OCI-LY3 (cell line): ENCODE data around the gene FLCN.

ENCODE experiments used
- H2AFZ ChIP-seq: fragments of 200-600, 300-600 bp; shearing (Covaris generic); 2 replicates; pipeline ENCODE4 v1.6.0; 2014; ENCODE audit warnings: antibody characterized with exemption, low read depth, low read length
- H3K27ac ChIP-seq: fragments of 200-600, 300-600 bp; sonication (generic); 2 replicates; pipeline ENCODE4 v1.5.1; 2014; ENCODE audit warnings: mild to moderate bottlenecking, low read length, moderate library complexity, mixed read lengths
- H3K27me3 ChIP-seq: fragments of 200-600, 300-600 bp; sonication (generic); 2 replicates; pipeline ENCODE4 v1.6.1; 2014; ENCODE audit warnings: low read depth, low read length, mixed read lengths
- H3K36me3 ChIP-seq: fragments of 200-600, 300-600 bp; sonication (generic); replicated peaks from 2 replicates; pipeline ENCODE3; 2014; ENCODE audit warnings: low read depth, low read length, mixed read lengths
- H3K4me1 ChIP-seq: fragments of 300-600, 200-600 bp; sonication (generic); 2 replicates; pipeline ENCODE4 v1.6.1; 2014; ENCODE audit warnings: low read length, mixed read lengths
- H3K4me2 ChIP-seq: fragments of 200-600, 300-600 bp; sonication (generic); 2 replicates; pipeline ENCODE4 v1.6.1; 2014; ENCODE audit warnings: low read length, mixed read lengths
- H3K4me3 ChIP-seq: fragments of 300-600, 200-600 bp; sonication (generic); 2 replicates; pipeline ENCODE4 v1.5.1; 2014; ENCODE audit warnings: antibody characterized with exemption, mild to moderate bottlenecking, low read length, moderate library complexity
- H3K79me2 ChIP-seq: fragments of 300-600, 200-600 bp; shearing (Covaris generic); 2 replicates; pipeline ENCODE4 v1.6.1; 2014; ENCODE audit warnings: mild to moderate bottlenecking, low read length, mixed read lengths
- H3K9ac ChIP-seq: fragments of 300-600, 200-600 bp; shearing (Covaris generic); 2 replicates; pipeline ENCODE4 v1.6.0; 2014; ENCODE audit warnings: mild to moderate bottlenecking, low read length, moderate library complexity
- H3K9me3 ChIP-seq: fragments of 200-600, 300-600 bp; shearing (Covaris generic); 2 replicates; pipeline ENCODE4 v1.6.1; 2014; ENCODE audit warnings: low read length, mixed read lengths; ENCODE audit not compliant: insufficient read depth
- H4K20me1 ChIP-seq: fragments of 200-600, 300-600 bp; sonication (generic); 2 replicates; pipeline ENCODE4 v1.6.1; 2016; ENCODE audit warnings: low read length, mixed read lengths; ENCODE audit not compliant: insufficient read depth
- EZH2phosphoT487 ChIP-seq: fragments of 200-600 bp; shearing (Covaris generic); IDR thresholded peaks from 2 replicates; pipeline ENCODE4 v1.6.1; 2018; ENCODE audit warnings: antibody characterized with exemption, mixed run types, low read depth
- TF ChIP-seq, protein P1 (sequence below): fragments of 200-600, 300-600 bp; sonication (generic); IDR thresholded peaks from 2 replicates; pipeline ENCODE4 v1.5.1; 2014; ENCODE audit warnings: antibody characterized with exemption, low read length, low read depth

FLCN gene

DNA sequence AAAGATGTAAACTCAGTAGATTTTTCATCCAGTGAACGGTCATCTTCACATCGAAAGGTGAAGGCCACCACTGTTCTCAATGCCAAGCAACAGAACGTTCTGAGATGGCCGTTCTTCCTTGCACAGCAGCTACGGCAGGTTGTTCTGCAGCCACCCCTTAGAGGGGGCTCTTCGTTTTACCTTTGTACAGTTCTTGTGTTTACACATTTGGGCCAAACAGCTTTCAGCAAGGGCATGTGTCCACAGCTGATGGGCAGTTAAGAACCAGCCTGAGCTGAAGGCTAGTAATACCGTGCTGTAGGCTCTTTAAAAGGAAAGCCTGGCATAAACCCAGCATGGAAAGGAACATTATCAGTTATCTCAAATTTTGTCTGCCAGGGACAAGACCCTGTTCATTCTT lies 46.8 kb downstream of the FLCN start:
- no peak overlapping the region for H3K4me3 ChIP-seq
- H4K20me1 ChIP-seq, result no peaks in the 10 kb centered on the region
- H2AFZ ChIP-seq, result no peak overlapping the region
- no peaks in the 10 kb centered on the region for H3K9me3 ChIP-seq
- H3K4me2 ChIP-seq, result no peak overlapping the region
- no peak overlapping the region for H3K27ac ChIP-seq
- H3K4me1 ChIP-seq, result peaks cover 4% of the 10 kb centered on the region; the same call in 1 of the 2 replicates
- no peak for TF ChIP-seq EZH2phosphoT487
- TF ChIP-seq, protein P1, sequence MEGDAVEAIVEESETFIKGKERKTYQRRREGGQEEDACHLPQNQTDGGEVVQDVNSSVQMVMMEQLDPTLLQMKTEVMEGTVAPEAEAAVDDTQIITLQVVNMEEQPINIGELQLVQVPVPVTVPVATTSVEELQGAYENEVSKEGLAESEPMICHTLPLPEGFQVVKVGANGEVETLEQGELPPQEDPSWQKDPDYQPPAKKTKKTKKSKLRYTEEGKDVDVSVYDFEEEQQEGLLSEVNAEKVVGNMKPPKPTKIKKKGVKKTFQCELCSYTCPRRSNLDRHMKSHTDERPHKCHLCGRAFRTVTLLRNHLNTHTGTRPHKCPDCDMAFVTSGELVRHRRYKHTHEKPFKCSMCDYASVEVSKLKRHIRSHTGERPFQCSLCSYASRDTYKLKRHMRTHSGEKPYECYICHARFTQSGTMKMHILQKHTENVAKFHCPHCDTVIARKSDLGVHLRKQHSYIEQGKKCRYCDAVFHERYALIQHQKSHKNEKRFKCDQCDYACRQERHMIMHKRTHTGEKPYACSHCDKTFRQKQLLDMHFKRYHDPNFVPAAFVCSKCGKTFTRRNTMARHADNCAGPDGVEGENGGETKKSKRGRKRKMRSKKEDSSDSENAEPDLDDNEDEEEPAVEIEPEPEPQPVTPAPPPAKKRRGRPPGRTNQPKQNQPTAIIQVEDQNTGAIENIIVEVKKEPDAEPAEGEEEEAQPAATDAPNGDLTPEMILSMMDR, result no peak
- no peaks in the 10 kb centered on the region for H3K27me3 ChIP-seq
- H3K9ac ChIP-seq, result no peak overlapping the region
- no peaks in the 10 kb centered on the region for H3K36me3 ChIP-seq
- no peaks in the 10 kb centered on the region for H3K79me2 ChIP-seq

DNA sequence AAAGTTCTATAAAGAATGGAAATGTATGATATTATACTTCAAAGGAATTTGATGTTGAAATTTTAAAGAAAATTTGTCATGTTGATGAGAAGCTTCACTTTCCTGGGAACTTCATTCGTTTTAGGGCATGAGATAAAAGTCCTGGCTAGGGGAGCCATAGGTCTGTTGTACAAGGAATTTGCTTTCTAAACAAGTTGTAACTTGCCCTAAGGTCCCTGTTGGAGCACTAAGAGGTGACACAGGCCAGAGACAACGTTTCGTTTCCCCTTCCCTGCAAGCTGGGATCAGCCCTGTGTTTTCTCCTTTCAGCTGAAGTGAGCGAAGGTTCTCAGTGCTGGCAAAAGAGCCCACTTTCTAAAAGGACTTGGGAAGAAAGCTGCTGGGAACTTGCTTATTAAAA lies 47.4 kb downstream of the FLCN start:
- H3K9me3 ChIP-seq, result no peaks in the 10 kb centered on the region
- no peaks in the 10 kb centered on the region for H3K27me3 ChIP-seq
- no peaks in the 10 kb centered on the region for H3K36me3 ChIP-seq
- H3K9ac ChIP-seq, result no peak overlapping the region
- peaks cover 4% of the 10 kb centered on the region; the same call in 1 of the 2 replicates for H3K4me1 ChIP-seq
- H2AFZ ChIP-seq, result no peak overlapping the region
- H3K27ac ChIP-seq, result no peak overlapping the region
- no peak for TF ChIP-seq EZH2phosphoT487
- H3K4me2 ChIP-seq, result no peak overlapping the region
- H4K20me1 ChIP-seq, result no peaks in the 10 kb centered on the region
- H3K4me3 ChIP-seq, result no peak overlapping the region
- no peaks in the 10 kb centered on the region for H3K79me2 ChIP-seq

GRCh38 chr17:17188586-17188985 lies 48.4 kb downstream of the FLCN start:
- Histone ChIP-seq H3K4me2 (no peak overlapping the region), H3K27ac (no peak overlapping the region), H3K9ac (no peak overlapping the region), H3K4me1 (peaks cover 4% of the 10 kb centered on the region; the same call in 1 of the 2 replicates), H3K79me2 (no peaks in the 10 kb centered on the region), H3K4me3 (no peak overlapping the region), H4K20me1 (no peaks in the 10 kb centered on the region), H2AFZ (no peak overlapping the region), H3K9me3 (no peaks in the 10 kb centered on the region), H3K36me3 (no peaks in the 10 kb centered on the region), H3K27me3 (no peaks in the 10 kb centered on the region)
- TF ChIP-seq EZH2phosphoT487, result no peak
- TF ChIP-seq, protein P1, result no peak

DNA sequence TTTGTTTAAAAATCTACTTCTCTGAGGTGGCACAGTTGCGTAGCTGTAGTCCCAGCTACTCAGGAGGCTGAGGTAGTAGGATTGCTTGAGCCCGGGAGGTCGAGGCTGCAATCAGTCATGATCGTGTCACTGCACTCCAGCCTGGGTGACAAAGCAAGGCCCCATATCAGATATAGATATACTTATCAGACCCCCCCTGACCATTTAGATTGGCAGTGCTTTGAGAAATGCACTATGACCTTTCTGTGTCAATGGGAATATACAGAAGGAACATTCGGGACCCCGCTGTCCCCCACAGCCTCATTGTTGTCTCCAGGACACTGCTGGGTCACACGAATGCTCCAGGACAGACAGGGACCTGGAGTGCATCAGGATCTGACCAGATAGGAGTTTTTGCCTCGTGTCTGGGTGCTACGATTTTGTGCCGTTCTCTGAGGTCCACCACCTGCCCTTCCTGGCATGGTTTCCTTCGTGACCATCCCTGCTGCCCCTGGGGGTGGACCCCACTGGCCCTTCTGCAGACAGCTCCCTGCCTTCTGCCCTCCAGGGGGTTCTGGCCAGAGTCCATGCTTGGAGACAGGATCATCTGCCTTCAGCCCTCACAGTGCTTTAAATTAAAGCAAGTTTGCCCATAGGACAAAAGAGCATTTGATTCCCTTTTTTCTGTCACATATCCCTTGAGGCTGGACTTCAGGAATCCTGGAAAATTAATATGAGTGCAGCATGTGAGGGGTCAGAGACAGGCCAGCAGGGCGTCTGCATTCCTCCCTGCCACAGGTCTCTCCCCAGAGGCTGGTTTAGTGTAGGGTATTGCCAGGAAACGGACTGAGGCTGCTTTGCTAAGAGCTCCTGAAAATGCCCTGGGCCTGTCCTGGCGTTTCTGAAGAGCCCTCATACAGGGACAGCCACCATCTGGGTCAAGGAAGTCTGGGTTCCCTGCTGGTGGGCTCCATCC lies 50.1 kb downstream of the FLCN start:
- Histone ChIP-seq H3K27me3 (no peaks in the 10 kb centered on the region), H3K4me1 (peaks cover 11% of the 10 kb centered on the region), H3K79me2 (no peaks in the 10 kb centered on the region), H3K9ac (no peak overlapping the region), H3K9me3 (no peaks in the 10 kb centered on the region), H3K4me3 (no peak overlapping the region), H3K36me3 (no peaks in the 10 kb centered on the region), H3K4me2 (no peak overlapping the region), H3K27ac (no peak overlapping the region), H2AFZ (no peak overlapping the region), H4K20me1 (no peaks in the 10 kb centered on the region)
- no peak for TF ChIP-seq EZH2phosphoT487
- TF ChIP-seq, protein P1, result no peak
